Measurements from ENCODE around the gene CASP5.

DNA sequence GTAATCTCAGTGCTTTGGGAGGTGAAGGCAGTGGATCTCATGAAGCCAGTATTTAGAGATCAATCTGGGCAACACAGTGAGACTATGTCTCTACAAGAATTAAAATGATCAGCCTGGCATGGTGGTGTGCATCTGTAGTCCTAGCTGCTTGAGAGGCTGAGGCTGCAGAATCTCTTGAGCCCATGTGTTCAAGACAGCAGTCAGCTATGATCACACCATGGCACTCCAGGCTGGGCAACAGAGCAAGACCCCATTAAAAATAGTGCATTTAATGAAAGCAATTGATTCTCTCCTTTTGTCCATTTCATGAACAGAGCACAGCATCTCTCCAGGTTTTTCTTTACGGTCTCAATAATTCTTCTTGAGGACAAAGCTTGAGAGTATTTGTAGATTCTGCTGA is 33.5 kb upstream of the CASP5 start:
- TF ChIP-seq, protein P1, sequence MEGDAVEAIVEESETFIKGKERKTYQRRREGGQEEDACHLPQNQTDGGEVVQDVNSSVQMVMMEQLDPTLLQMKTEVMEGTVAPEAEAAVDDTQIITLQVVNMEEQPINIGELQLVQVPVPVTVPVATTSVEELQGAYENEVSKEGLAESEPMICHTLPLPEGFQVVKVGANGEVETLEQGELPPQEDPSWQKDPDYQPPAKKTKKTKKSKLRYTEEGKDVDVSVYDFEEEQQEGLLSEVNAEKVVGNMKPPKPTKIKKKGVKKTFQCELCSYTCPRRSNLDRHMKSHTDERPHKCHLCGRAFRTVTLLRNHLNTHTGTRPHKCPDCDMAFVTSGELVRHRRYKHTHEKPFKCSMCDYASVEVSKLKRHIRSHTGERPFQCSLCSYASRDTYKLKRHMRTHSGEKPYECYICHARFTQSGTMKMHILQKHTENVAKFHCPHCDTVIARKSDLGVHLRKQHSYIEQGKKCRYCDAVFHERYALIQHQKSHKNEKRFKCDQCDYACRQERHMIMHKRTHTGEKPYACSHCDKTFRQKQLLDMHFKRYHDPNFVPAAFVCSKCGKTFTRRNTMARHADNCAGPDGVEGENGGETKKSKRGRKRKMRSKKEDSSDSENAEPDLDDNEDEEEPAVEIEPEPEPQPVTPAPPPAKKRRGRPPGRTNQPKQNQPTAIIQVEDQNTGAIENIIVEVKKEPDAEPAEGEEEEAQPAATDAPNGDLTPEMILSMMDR (IDR thresholded peaks at IDR 0.05) = no peak
- TF ChIP-seq POLR2AphosphoS5 (IDR thresholded peaks at IDR 0.05) = no peak

Data from esophagus muscularis mucosa (tissue), 3 donors.